GM12878 (cell line): ENCODE measurements around the gene GALR3. TPM values are rescaled to one million over a fixed set of nuclear protein-coding genes. Genes with fewer than 3 reads are reported as not detected.

Source experiments
- ATAC-seq: fragments of 200-7000 bp; cut with Tn5 transposase; 3 replicates; pipeline ENCODE4 v1.9.1; 2020; ENCODE audit warnings: mild to moderate bottlenecking, moderate library complexity
- BruUV-seq: library from RNA; stranded (reverse); fragments of 400-500 nt; replicated peaks from 2 replicates; lab custom pipeline; 2021; lab: Mats Ljungman, UMichigan
- CTCF ChIA-PET: fragments of 300-600 bp; sonication (Branson Sonifier 250); formaldehyde crosslinking; extraction: SDS; loops from one replicate; lab custom pipeline; 2021; ENCODE audit warnings: inconsistent platforms; lab: Yijun Ruan, JAX
- POLR2A ChIA-PET: fragments of 350-600 bp; formaldehyde crosslinking; extraction: SDS; loops from one replicate; lab custom pipeline; 2021; ENCODE audit warnings: inconsistent platforms; lab: Charles Lee
- RAD21 ChIA-PET: fragments of 300-600 bp; sonication (Branson Sonifier 250); formaldehyde crosslinking; loops from one replicate; lab custom pipeline; 2023; ENCODE audit warnings: antibody characterized with exemption; ENCODE audit not compliant: unreplicated experiment; lab: Charles Lee
- SMC1A ChIA-PET: fragments of 300-600 bp; sonication (Branson Sonifier 250); formaldehyde crosslinking; loops from one replicate; lab custom pipeline; 2023; ENCODE audit not compliant: unreplicated experiment, uncharacterized antibody; lab: Charles Lee
- DNase-seq: peaks from one replicate; pipeline ENCODE4 v3.0.0-alpha.2; 2011; ENCODE audit warnings: low read depth, low spot score
- FAIRE-seq: peaks from 3 replicates; lab custom pipeline; 2011; peaks lifted over from hg19 to GRCh38; lab: Jason Lieb, UNC
- H2AFZ ChIP-seq: 2 replicates; pipeline ENCODE4 v1.6.0; 2011; ENCODE audit warnings: low read depth, low read length, control low read depth; ENCODE audit not compliant: control insufficient read depth
- H3K27ac ChIP-seq: 2 replicates; pipeline ENCODE4 v1.5.1; 2011; ENCODE audit warnings: control low read depth; ENCODE audit not compliant: control insufficient read depth, insufficient read depth
- H3K27me3 ChIP-seq, 2 experiments: replicated peaks in 1 of 2; 2 replicates each; pipeline versions ENCODE4 v1.6.0 to v1.6.1; 2011; ENCODE audit warnings: low read length in 1 of 2; ENCODE audit not compliant: control insufficient read depth in 2 of 2, insufficient read depth in 2 of 2
- H3K36me3 ChIP-seq, 2 experiments: 2 replicates each; pipeline ENCODE4 v1.5.1; 2011; ENCODE audit warnings: low read length in 1 of 2; ENCODE audit not compliant: control insufficient read depth in 2 of 2, insufficient read depth in 2 of 2
- H3K4me1 ChIP-seq: 2 replicates; pipeline ENCODE4 v1.6.1; 2011; ENCODE audit warnings: mild to moderate bottlenecking, low read length, moderate library complexity, mixed read lengths; ENCODE audit not compliant: control insufficient read depth, insufficient read depth
- H3K4me2 ChIP-seq: 2 replicates; pipeline ENCODE4 v1.6.0; 2011; ENCODE audit warnings: control low read depth; ENCODE audit not compliant: control insufficient read depth, insufficient read depth
- H3K4me3 ChIP-seq: fragments of 200-600 bp; sonication (generic); 2 replicates; pipeline ENCODE4 v1.5.1; 2016
- H3K79me2 ChIP-seq: 2 replicates; pipeline ENCODE4 v1.6.0; 2011; ENCODE audit warnings: low read length; ENCODE audit not compliant: control insufficient read depth, insufficient read depth
- H3K9ac ChIP-seq: 2 replicates; pipeline ENCODE4 v1.8.0; 2011; ENCODE audit warnings: low read length, control low read depth, mixed read lengths; ENCODE audit not compliant: control insufficient read depth, insufficient read depth
- H3K9me3 ChIP-seq: replicated peaks from 3 replicates; pipeline ENCODE4 v1.5.1; 2011; ENCODE audit warnings: mild to moderate bottlenecking, low read length; ENCODE audit not compliant: control insufficient read depth, insufficient read depth
- H4K20me1 ChIP-seq: 2 replicates; pipeline ENCODE4 v1.6.0; 2011; ENCODE audit not compliant: control insufficient read depth, insufficient read depth
- EGR1 ChIP-seq, 2 experiments: IDR thresholded peaks; 1 replicate in 1 of 2; 2 replicates in 1 of 2; pipeline ENCODE4 v1.6.1; 2011 to 2012; ENCODE audit warnings: low read depth in 2 of 2, low read length in 2 of 2, borderline replicate concordance in 1 of 2, mild to moderate bottlenecking in 1 of 2, moderate library complexity in 1 of 2
- MEF2A ChIP-seq: IDR thresholded peaks from 2 replicates; pipeline ENCODE4 v1.6.1; 2011; ENCODE audit warnings: low read depth, mild to moderate bottlenecking, low read length, moderate library complexity; ENCODE audit not compliant: insufficient read depth
- NFIC ChIP-seq: IDR thresholded peaks from 2 replicates; pipeline ENCODE4 v1.6.1; 2012; ENCODE audit warnings: low read depth, mild to moderate bottlenecking, inconsistent platforms, low read length, moderate library complexity
- REST ChIP-seq: IDR thresholded peaks from 2 replicates; pipeline ENCODE4 v1.6.1; 2012; ENCODE audit warnings: mild to moderate bottlenecking, low read depth, low read length
- SMAD1 ChIP-seq: fragments of 450-650 bp; IDR thresholded peaks from 2 replicates; pipeline ENCODE4 v1.6.1; 2018; ENCODE audit warnings: mild to moderate bottlenecking, low read depth; ENCODE audit not compliant: partially characterized antibody
- WRNIP1 ChIP-seq: IDR thresholded peaks from 2 replicates; pipeline ENCODE4 v1.6.1; 2011; ENCODE audit warnings: low read depth, low read length, improper control_type of control experiment, borderline replicate concordance
- YBX1 ChIP-seq: fragments of 450-650 bp; IDR thresholded peaks from 2 replicates; pipeline ENCODE4 v1.6.1; 2016; ENCODE audit warnings: antibody characterized with exemption
- ZNF217 ChIP-seq: fragments of 450-650 bp; IDR thresholded peaks from 2 replicates; pipeline ENCODE4 v1.6.1; 2017; ENCODE audit warnings: antibody characterized with exemption, mild to moderate bottlenecking
- WGBS: methylation state at CpG from one replicate; pipeline ENCODE4 v1.1.6; 2016; ENCODE audit warnings: low lambda C conversion rate; ENCODE audit not compliant: insufficient replicate concordance, insufficient coverage; ENCODE audit errors: missing lambda C conversion rate; 5-methylcytosine and 5-hydroxymethylcytosine counted together
- in situ Hi-C: fragments of 300-500 bp; cut with MboI; formaldehyde crosslinking; loops from 9 replicates; pipeline ENCODE4 v1.14.3; 2018; ENCODE audit warnings: mixed read lengths
- intact Hi-C: fragments of 100-400 bp; cut with micrococcal nuclease; formaldehyde crosslinking; loops from one replicate; pipeline ENCODE4 v1.14.2; 2022; ENCODE audit not compliant: unreplicated experiment
- polyA plus RNA-seq, 11 experiments: library from polyadenylated mRNA; depleted of rRNA in 4 of 11; unstranded in 6 of 11; stranded (reverse) in 5 of 11; fragments of >200 nt; fragmentation: Nextera tagmentation in 4 of 11; fragmentation: Illumina TruSeq in 1 of 11; extraction: Ambion mirVana in 4 of 11; extraction: Trizol in 1 of 11; gene quantifications; 1 replicate in 1 of 11; 2 replicates in 10 of 11; pipeline versions ENCODE4 v1.2.1 to v1.2.3, GENCODE V29; 2011 to 2016; ENCODE audit warnings: inconsistent platforms in 2 of 11, missing spikeins in 2 of 11, low read depth in 1 of 11
- total RNA-seq, 4 experiments: library from RNA; depleted of rRNA in 3 of 4; stranded (reverse); fragments of >200 nt in 3 of 4; fragmentation: Illumina TruSeq in 1 of 4; extraction: Trizol in 1 of 4; gene quantifications; 2 replicates each; pipeline versions ENCODE4 v1.2.1 to v1.2.3, GENCODE V29; 2013 to 2021

The GALR3 gene
- total and polyA plus RNA-seq, 10 of the 15 experiments (the other 5 are each of a cell fraction or from before 2014, with no cell fraction given): not detected

DNA sequence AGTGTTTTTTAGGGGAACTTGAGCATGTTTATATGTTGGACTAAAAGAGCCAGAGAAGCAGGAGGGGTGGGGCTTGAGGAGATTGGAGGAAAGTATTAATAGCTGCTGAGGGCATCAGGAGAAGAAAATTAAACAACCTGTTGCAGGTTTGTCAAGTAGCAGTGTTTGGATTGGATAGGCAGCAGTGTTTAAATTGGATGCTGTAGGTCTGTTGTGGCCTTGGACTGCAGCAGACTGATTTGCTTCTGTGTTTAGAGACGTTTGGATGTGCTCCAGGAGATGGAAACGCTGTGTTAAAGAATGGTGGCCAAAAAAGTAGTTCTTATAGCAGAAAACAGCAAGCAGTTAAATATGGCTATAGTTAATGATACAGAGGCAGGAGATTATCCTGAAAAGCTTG lies 31.8 kb downstream of the GALR3 start (continued):
- TF ChIP-seq MEF2A (no peak), SMAD1 (no peak), EGR1 (IDR thresholded peaks at IDR 0.05; ENCODE audit: borderline replicate concordance in 1 of 2, low read depth in 2 of 2, low read length in 2 of 2) (no peak), ZNF217 (no peak), NFIC (no peak), REST (no peak)

GRCh38 chr22:37855462-37855861 lies 32.3 kb downstream of the GALR3 start:
- TF ChIP-seq YBX1: no peak
- no peak for TF ChIP-seq WRNIP1
- no peak for ATAC-seq
- 100% methylated on average over 2 of the region's 2 CpGs for WGBS

More at GRCh38 chr22:37855462-37855861, 32.3 kb downstream of the GALR3 start:
- POLR2A ChIA-PET: interaction anchor here (1.2 kb wide), 1 partner anchor 11 kb away, joined by 4 read pairs; the partner anchor contains the start of gene ANKRD54
- FAIRE-seq: no peak
- Histone ChIP-seq H3K27me3 (no peaks in the 10 kb centered on the region), H3K9me3 (no peaks in the 10 kb centered on the region), H4K20me1 (no peaks in the 10 kb centered on the region; the same call in 1 of the 2 replicates), H3K4me3 (no peak overlapping the region), H3K4me2 (no peak overlapping the region), H3K27ac (no peak overlapping the region), H2AFZ (no peak overlapping the region), H3K79me2 (peaks cover 20% of the 10 kb centered on the region), H3K4me1 (no peaks in the 10 kb centered on the region; the same call in 1 of the 2 replicates), H3K36me3 (peaks cover 7 to 45% of the 10 kb centered on the region in 2 experiments), H3K9ac (no peak overlapping the region)
- SMC1A ChIA-PET: interaction anchor here (0.5 to 2.0 kb wide), 2 partner anchors 8 to 36 kb away, joined by 3 to 8 read pairs; no protein-coding TSS in a partner anchor
- RAD21 ChIA-PET: no interaction called here
- no TSS peak for BruUV-seq
- no peak for DNase-seq
- intact Hi-C loops: no loop called here
- CTCF ChIA-PET: interaction anchor here (0.6 to 4.7 kb wide), 7 partner anchors 8 to 442 kb away, joined by 3 to 14 read pairs (median 4); no protein-coding TSS in a partner anchor
- in situ Hi-C loops: no loop called here
